Adrenal gland (tissue), 5 donors: ENCODE results near the gene P3H4.

ENCODE experiments used
- POLR2A ChIP-seq, 2 donors: fragments of 450-650 bp; IDR thresholded peaks; one replicate each; pipeline ENCODE4 v1.6.1; 2017; ENCODE audit warnings: antibody characterized with exemption in 2 of 2, mild to moderate bottlenecking in 2 of 2, moderate library complexity in 1 of 2
- TF ChIP-seq, protein P1 (sequence below), 6 experiments: fragments of 450-650 bp in 4 of 6; fragments of 200-600 bp in 2 of 6; sonication (generic) in 1 of 6; IDR thresholded peaks; 1 replicate in 5 of 6; 2 replicates in 1 of 6; pipeline versions ENCODE4 v1.5.1 to v1.8.0; 2016 to 2021; ENCODE audit warnings: antibody characterized with exemption in 6 of 6, mild to moderate bottlenecking in 2 of 6, moderate library complexity in 1 of 6
- donor health status: DM: no; HTN: no; CAD: no.

- TF ChIP-seq, protein P1, sequence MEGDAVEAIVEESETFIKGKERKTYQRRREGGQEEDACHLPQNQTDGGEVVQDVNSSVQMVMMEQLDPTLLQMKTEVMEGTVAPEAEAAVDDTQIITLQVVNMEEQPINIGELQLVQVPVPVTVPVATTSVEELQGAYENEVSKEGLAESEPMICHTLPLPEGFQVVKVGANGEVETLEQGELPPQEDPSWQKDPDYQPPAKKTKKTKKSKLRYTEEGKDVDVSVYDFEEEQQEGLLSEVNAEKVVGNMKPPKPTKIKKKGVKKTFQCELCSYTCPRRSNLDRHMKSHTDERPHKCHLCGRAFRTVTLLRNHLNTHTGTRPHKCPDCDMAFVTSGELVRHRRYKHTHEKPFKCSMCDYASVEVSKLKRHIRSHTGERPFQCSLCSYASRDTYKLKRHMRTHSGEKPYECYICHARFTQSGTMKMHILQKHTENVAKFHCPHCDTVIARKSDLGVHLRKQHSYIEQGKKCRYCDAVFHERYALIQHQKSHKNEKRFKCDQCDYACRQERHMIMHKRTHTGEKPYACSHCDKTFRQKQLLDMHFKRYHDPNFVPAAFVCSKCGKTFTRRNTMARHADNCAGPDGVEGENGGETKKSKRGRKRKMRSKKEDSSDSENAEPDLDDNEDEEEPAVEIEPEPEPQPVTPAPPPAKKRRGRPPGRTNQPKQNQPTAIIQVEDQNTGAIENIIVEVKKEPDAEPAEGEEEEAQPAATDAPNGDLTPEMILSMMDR (IDR thresholded peaks at IDR 0.05), result no peak
- TF ChIP-seq POLR2A (IDR thresholded peaks at IDR 0.05), result no peak
Observed at GRCh38 chr17:41793784-41794539, 17.8 kb downstream of the P3H4 start.
